Measurements from ENCODE around the gene PCGF3.
"Not testable (repeated sequence)": the region's sequence is repeated elsewhere in the genome, so short reads cannot be mapped to it uniquely, and the experiment has no call there.

PCGF3 gene

GRCh38 chr4:794900-795725 is 89.5 kb downstream of the PCGF3 start:
- DNase-seq (ENCODE audit: low spot score): no peak

GRCh38 chr4:795726-796119 is 90.1 kb downstream of the PCGF3 start:
- no peak for DNase-seq (ENCODE audit: low spot score)

- DNase-seq (ENCODE audit: low spot score): no peak
Measured at GRCh38 chr4:796206-796605, 90.6 kb downstream of the PCGF3 start.

- DNase-seq (ENCODE audit: low spot score): no peak
Measured at GRCh38 chr4:797066-797465, 91.4 kb downstream of the PCGF3 start.

- no peak for DNase-seq (ENCODE audit: low spot score)
Measured at GRCh38 chr4:801436-802124, 95.9 kb downstream of the PCGF3 start.

GRCh38 chr4:803884-804283 is 98.3 kb downstream of the PCGF3 start:
- DNase-seq (ENCODE audit: low spot score): no peak

GRCh38 chr4:804804-805203 is 99.2 kb downstream of the PCGF3 start:
- no peak for DNase-seq (ENCODE audit: low spot score)

- DNase-seq (ENCODE audit: low spot score): not testable (repeated sequence)
Measured at GRCh38 chr4:806979-807378, 101.3 kb downstream of the PCGF3 start.

- no peak for DNase-seq (ENCODE audit: low spot score)
Measured at GRCh38 chr4:807792-808191, 102.2 kb downstream of the PCGF3 start.

- DNase-seq (ENCODE audit: low spot score): no peak
Measured at GRCh38 chr4:808860-809570, 103.4 kb downstream of the PCGF3 start.

GRCh38 chr4:813900-814299 is 108.3 kb downstream of the PCGF3 start:
- DNase-seq (ENCODE audit: low spot score): no peak

- DNase-seq (ENCODE audit: low spot score): no peak
Measured at GRCh38 chr4:814312-814850, 108.7 kb downstream of the PCGF3 start.

- no peak for DNase-seq (ENCODE audit: low spot score)
Measured at GRCh38 chr4:815464-816146, 110.0 kb downstream of the PCGF3 start.

GRCh38 chr4:818106-818921 is 112.7 kb downstream of the PCGF3 start:
- no peak for DNase-seq (ENCODE audit: low spot score)

GRCh38 chr4:819401-820229 is 114.0 kb downstream of the PCGF3 start:
- DNase-seq (ENCODE audit: low spot score): no peak
